KMS-11 (cell line): ENCODE results near the gene CCDC73.
"Not testable (repeated sequence)": the region's sequence is repeated elsewhere in the genome, so short reads cannot be mapped to it uniquely, and the experiment has no call there.

Experiments
- H2AFZ ChIP-seq: fragments of 200-600 bp; sonication (generic); 2 replicates; pipeline ENCODE4 v1.6.1; 2016; ENCODE audit warnings: antibody characterized with exemption, mixed run types, low read depth
- H3K27ac ChIP-seq: fragments of 200-600 bp; sonication (generic); 2 replicates; pipeline ENCODE4 v1.6.1; 2016; ENCODE audit warnings: mild to moderate bottlenecking, mixed run types
- H3K27me3 ChIP-seq: fragments of 200-600 bp; sonication (generic); 2 replicates; pipeline ENCODE4 v1.6.1; 2017; ENCODE audit warnings: mild to moderate bottlenecking, low read depth, mixed run types, moderate library complexity; ENCODE audit not compliant: insufficient read depth
- H3K36me3 ChIP-seq: fragments of 200-600 bp; sonication (generic); 2 replicates; pipeline ENCODE4 v1.6.1; 2017; ENCODE audit warnings: mild to moderate bottlenecking, mixed run types; ENCODE audit not compliant: insufficient read depth
- H3K4me1 ChIP-seq: fragments of 200-600 bp; sonication (generic); 2 replicates; pipeline ENCODE4 v1.6.1; 2016; ENCODE audit warnings: mild to moderate bottlenecking, low read depth, mixed run types; ENCODE audit not compliant: poor library complexity, severe bottlenecking
- H3K4me2 ChIP-seq: fragments of 200-600 bp; sonication (generic); 2 replicates; pipeline ENCODE4 v1.7.0; 2016; ENCODE audit warnings: mild to moderate bottlenecking, mixed run types
- H3K4me3 ChIP-seq: fragments of 200-600 bp; sonication (generic); IDR thresholded peaks from 2 replicates; pipeline ENCODE4 v1.6.1; 2017; ENCODE audit warnings: low read depth, low read length, mixed read lengths; ENCODE audit not compliant: insufficient read depth
- H3K79me2 ChIP-seq: fragments of 200-600 bp; sonication (generic); 2 replicates; pipeline ENCODE4 v1.6.1; 2016; ENCODE audit warnings: low read depth, mixed run types; ENCODE audit not compliant: insufficient read depth
- H3K9ac ChIP-seq: fragments of 200-600 bp; sonication (generic); 2 replicates; pipeline ENCODE4 v1.6.1; 2016; ENCODE audit warnings: mild to moderate bottlenecking, mixed run types
- H4K20me1 ChIP-seq: fragments of 200-600 bp; sonication (generic); 2 replicates; pipeline ENCODE4 v1.6.1; 2016; ENCODE audit warnings: mild to moderate bottlenecking, mixed run types; ENCODE audit not compliant: insufficient read depth
- TF ChIP-seq, protein P1 (sequence below): fragments of 200-600 bp; sonication (generic); conservative IDR thresholded peaks from 2 replicates; pipeline ENCODE4 v1.6.1; 2017; ENCODE audit warnings: low read depth, mild to moderate bottlenecking, antibody characterized with exemption, low read length, moderate library complexity, mixed read lengths

The CCDC73 gene

DNA sequence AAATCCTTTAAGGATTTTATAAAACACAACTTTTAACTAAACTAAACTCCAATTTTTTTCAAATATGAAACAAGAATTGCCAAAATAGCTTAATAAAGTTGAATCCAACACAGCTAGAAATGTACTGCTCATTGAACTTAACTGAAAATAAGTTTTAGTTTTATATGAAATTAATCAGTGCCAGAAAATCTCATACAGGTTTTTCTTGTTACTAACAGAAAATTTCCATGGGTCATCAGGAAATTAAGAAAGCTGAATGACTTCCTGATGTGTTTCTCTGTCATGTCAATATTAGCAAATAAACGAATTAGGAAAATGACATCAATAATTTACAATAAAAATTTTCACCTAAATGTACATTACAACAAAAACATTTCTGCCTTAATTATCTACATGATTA lies 3.5 kb downstream of the CCDC73 start:
- no peak overlapping the region for H2AFZ ChIP-seq
- no peaks in the 10 kb centered on the region for H3K36me3 ChIP-seq
- H3K4me1 ChIP-seq: peaks cover 5% of the 10 kb centered on the region
- H4K20me1 ChIP-seq: no peaks in the 10 kb centered on the region
- H3K27me3 ChIP-seq: no peaks in the 10 kb centered on the region
- TF ChIP-seq, protein P1, sequence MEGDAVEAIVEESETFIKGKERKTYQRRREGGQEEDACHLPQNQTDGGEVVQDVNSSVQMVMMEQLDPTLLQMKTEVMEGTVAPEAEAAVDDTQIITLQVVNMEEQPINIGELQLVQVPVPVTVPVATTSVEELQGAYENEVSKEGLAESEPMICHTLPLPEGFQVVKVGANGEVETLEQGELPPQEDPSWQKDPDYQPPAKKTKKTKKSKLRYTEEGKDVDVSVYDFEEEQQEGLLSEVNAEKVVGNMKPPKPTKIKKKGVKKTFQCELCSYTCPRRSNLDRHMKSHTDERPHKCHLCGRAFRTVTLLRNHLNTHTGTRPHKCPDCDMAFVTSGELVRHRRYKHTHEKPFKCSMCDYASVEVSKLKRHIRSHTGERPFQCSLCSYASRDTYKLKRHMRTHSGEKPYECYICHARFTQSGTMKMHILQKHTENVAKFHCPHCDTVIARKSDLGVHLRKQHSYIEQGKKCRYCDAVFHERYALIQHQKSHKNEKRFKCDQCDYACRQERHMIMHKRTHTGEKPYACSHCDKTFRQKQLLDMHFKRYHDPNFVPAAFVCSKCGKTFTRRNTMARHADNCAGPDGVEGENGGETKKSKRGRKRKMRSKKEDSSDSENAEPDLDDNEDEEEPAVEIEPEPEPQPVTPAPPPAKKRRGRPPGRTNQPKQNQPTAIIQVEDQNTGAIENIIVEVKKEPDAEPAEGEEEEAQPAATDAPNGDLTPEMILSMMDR: no peak
- H3K4me2 ChIP-seq: no peak overlapping the region
- H3K27ac ChIP-seq: no peak overlapping the region
- H3K79me2 ChIP-seq: no peaks in the 10 kb centered on the region
- H3K9ac ChIP-seq: no peak overlapping the region
- no peak overlapping the region for H3K4me3 ChIP-seq

DNA sequence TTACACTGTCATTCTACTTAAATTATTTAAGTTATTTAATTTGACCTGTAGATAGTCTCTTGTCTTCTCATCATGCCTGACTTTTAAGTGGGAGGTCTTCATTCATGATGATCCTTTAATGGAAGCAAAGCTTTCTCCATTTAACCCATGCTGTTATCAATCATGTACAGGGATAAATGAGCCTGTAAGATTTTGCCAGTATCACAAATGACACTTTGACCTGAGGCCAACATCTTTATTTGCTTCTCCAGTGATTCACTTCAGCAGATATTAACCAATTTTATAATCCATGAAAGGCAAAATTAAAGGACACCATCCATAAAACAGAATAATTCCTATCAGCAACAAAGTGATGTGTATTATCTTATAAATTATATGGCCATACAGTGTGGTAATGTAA lies 7.7 kb downstream of the CCDC73 start:
- Histone ChIP-seq H3K27ac (no peak overlapping the region), H3K4me1 (no peaks in the 10 kb centered on the region)
- TF ChIP-seq, protein P1: no peak

DNA sequence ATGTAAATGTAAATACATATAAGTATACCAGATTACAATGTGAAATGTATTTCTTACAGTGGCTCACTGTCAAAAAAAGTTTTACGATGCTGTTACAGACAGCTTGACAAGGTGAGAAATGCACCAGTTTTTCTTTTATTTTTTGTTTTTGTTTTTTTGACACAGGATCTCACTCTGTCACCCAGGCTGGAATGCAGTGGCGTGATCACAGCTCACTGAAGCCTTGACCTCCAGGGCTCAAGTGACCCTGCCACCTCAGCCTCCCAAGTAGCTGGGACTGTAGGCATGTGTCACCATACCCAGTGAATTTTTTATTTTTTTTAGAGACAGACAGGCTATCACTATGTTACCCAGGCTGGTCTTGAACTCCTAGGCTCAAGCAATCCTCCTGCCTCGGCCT lies 9.2 kb downstream of the CCDC73 start:
- TF ChIP-seq, protein P1: no peak
- Histone ChIP-seq H3K4me1 (no peaks in the 10 kb centered on the region), H3K4me3 (no peak overlapping the region), H3K9ac (no peak overlapping the region), H3K27ac (no peak overlapping the region), H3K27me3 (no peaks in the 10 kb centered on the region), H4K20me1 (no peaks in the 10 kb centered on the region), H2AFZ (no peak overlapping the region), H3K36me3 (no peaks in the 10 kb centered on the region), H3K79me2 (no peaks in the 10 kb centered on the region), H3K4me2 (no peak overlapping the region)

More for the DNA sequence above, 7.7 kb downstream of the CCDC73 start:
- H3K4me2 ChIP-seq: no peak overlapping the region
- no peak overlapping the region for H3K4me3 ChIP-seq
- no peaks in the 10 kb centered on the region for H4K20me1 ChIP-seq
- no peaks in the 10 kb centered on the region for H3K27me3 ChIP-seq
- no peaks in the 10 kb centered on the region for H3K36me3 ChIP-seq
- no peak overlapping the region for H3K9ac ChIP-seq
- H2AFZ ChIP-seq: no peak overlapping the region
- H3K79me2 ChIP-seq: no peaks in the 10 kb centered on the region

DNA sequence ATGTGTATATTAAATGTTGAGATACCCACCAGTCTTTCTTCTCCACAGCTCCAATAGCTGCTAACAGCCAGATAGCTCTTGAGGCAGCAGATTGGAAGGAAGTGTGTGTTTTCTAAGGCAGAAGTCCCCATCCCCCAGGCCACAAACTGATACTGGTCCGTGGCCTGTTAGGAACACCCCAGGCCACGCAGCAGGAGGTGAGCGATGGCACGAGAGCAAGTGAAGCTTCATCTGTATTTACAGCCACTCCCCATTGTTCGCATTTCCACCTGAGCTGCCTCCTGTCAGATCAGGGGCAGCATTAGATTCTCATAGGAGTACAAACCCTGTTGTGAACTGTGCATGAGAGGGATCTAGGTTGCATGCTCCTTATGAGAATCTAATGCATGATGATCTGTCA lies 12.7 kb downstream of the CCDC73 start:
- Histone ChIP-seq H3K79me2 (no peaks in the 10 kb centered on the region), H4K20me1 (no peaks in the 10 kb centered on the region), H3K9ac (no peak overlapping the region), H3K36me3 (no peaks in the 10 kb centered on the region), H3K4me3 (no peak overlapping the region), H2AFZ (no peak overlapping the region), H3K4me2 (no peak overlapping the region), H3K27me3 (no peaks in the 10 kb centered on the region), H3K4me1 (no peaks in the 10 kb centered on the region), H3K27ac (no peak overlapping the region)
- TF ChIP-seq, protein P1: no peak

DNA sequence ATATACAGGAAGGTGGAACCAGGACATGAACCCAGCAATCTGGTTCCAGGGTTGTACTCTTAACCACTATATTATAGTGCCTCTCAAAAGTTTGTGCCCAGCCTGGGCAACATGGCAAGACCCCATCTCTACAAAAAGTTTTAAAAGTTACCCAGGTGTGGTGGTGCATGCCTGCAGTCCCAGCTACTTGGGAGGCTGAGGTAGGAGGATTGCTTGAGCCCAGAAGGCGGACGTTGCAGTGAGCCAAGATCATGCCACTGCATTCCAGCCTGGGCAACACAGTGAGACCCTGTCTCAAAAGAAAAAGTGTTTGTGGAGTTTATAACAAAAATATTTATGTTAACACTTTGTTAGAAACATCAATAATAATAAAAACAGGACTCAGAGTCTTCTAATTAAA lies 13.6 kb downstream of the CCDC73 start:
- not testable (repeated sequence) for H3K36me3 ChIP-seq, H3K27me3 ChIP-seq, H3K9ac ChIP-seq, H3K79me2 ChIP-seq, H2AFZ ChIP-seq, H3K27ac ChIP-seq, H3K4me3 ChIP-seq, H4K20me1 ChIP-seq, H3K4me1 ChIP-seq, H3K4me2 ChIP-seq
